NCI-H2227 treated with DMSO at 0.1 percent for 48 hours (cell line): ENCODE measurements around the gene HCAR3.

Experiments
- DNase-seq: peaks from one replicate; lab custom pipeline; 2025; lab: John Stamatoyannopoulos, UW

The HCAR3 gene

GRCh38 chr12:122668268-122668667 is 48.3 kb downstream of the HCAR3 start:
- no peak for DNase-seq

GRCh38 chr12:122665759-122666158 is 50.9 kb downstream of the HCAR3 start:
- no peak for DNase-seq

- no peak for DNase-seq
These were observed 51.3 kb downstream of the HCAR3 start for GRCh38 chr12:122665349-122665748.
